SK-N-SH treated with all-trans-retinoic acid at 6 μM for 48 hours (cell line): ENCODE results near the gene MRPL28.

ENCODE experiments used
- ATAC-seq: fragments of 200-7000 bp; cut with Tn5 transposase; 3 replicates; pipeline ENCODE4 v1.9.1; 2020; ENCODE audit warnings: mild to moderate bottlenecking, moderate library complexity
- ARNTL ChIP-seq: fragments of 450-650 bp; formaldehyde crosslinking; IDR thresholded peaks from 2 replicates; pipeline ENCODE4 v1.5.0; 2020; ENCODE audit warnings: low read depth, mild to moderate bottlenecking, moderate library complexity, borderline replicate concordance
- CSDC2 ChIP-seq: fragments of 250-450 bp; sonication (Bioruptor Pico); IDR thresholded peaks from 2 replicates; pipeline ENCODE4 v1.5.0; 2020; ENCODE audit warnings: mild to moderate bottlenecking, moderate library complexity
- ESRRG ChIP-seq: fragments of 250-450 bp; sonication (Bioruptor Pico); IDR thresholded peaks from 2 replicates; pipeline ENCODE4 v1.6.1; 2021; ENCODE audit warnings: mild to moderate bottlenecking
- OSR1 ChIP-seq: fragments of 250-450 bp; sonication (Bioruptor Pico); IDR thresholded peaks from 2 replicates; pipeline ENCODE4 v1.8.0; 2022; ENCODE audit warnings: moderate library complexity, mild to moderate bottlenecking, inconsistent platforms
- PPARA ChIP-seq: fragments of 250-450 bp; sonication (Bioruptor Pico); IDR thresholded peaks from 2 replicates; pipeline ENCODE4 v1.5.0; 2020; ENCODE audit warnings: mild to moderate bottlenecking, borderline replicate concordance
- RARB ChIP-seq: fragments of 250-450 bp; sonication (Bioruptor Pico); IDR thresholded peaks from 2 replicates; pipeline ENCODE4 v1.8.0; 2021; ENCODE audit warnings: mild to moderate bottlenecking, moderate library complexity
- TCF4 ChIP-seq: fragments of 250-450 bp; sonication (Bioruptor Pico); IDR thresholded peaks from 2 replicates; pipeline ENCODE4 v1.8.0; 2021; ENCODE audit warnings: mild to moderate bottlenecking, moderate library complexity, borderline replicate concordance
- TOX ChIP-seq: fragments of 250-450 bp; sonication (Bioruptor Pico); IDR thresholded peaks from 2 replicates; pipeline ENCODE4 v1.8.0; 2021; ENCODE audit warnings: mild to moderate bottlenecking, moderate library complexity, borderline replicate concordance
- ZFP30 ChIP-seq: fragments of 450-650 bp; formaldehyde crosslinking; IDR thresholded peaks from 2 replicates; pipeline ENCODE4 v1.5.0; 2022; ENCODE audit warnings: mild to moderate bottlenecking, moderate library complexity
- ZNF565 ChIP-seq: fragments of 450-650 bp; formaldehyde crosslinking; conservative IDR thresholded peaks from 2 replicates; pipeline ENCODE4 v1.5.0; 2020; ENCODE audit warnings: low read depth, mild to moderate bottlenecking, moderate library complexity
- ZNF8 ChIP-seq: fragments of 450-650 bp; formaldehyde crosslinking; IDR thresholded peaks from 2 replicates; pipeline ENCODE4 v1.5.0; 2020; ENCODE audit warnings: mild to moderate bottlenecking, moderate library complexity
- TF ChIP-seq, protein P1 (sequence below): fragments of 250-450 bp; sonication (Bioruptor Pico); IDR thresholded peaks from 2 replicates; pipeline ENCODE4 v1.8.0; 2021; ENCODE audit warnings: low read depth, mild to moderate bottlenecking, moderate library complexity, borderline replicate concordance
- TF ChIP-seq, protein P2 (sequence below): fragments of 250-450 bp; sonication (Bioruptor Pico); IDR thresholded peaks from 2 replicates; pipeline ENCODE4 v1.5.1; 2020; ENCODE audit warnings: low read depth, mild to moderate bottlenecking, moderate library complexity
- TF ChIP-seq, protein P3 (sequence below): fragments of 250-450 bp; sonication (Bioruptor Pico); IDR thresholded peaks from 2 replicates; pipeline ENCODE4 v1.8.0; 2020; ENCODE audit warnings: mild to moderate bottlenecking, moderate library complexity, borderline replicate concordance
- TF ChIP-seq, protein P4 (sequence below): fragments of 250-450 bp; sonication (Bioruptor Pico); IDR thresholded peaks from 2 replicates; pipeline ENCODE4 v1.5.0; 2020; ENCODE audit warnings: mild to moderate bottlenecking, moderate library complexity

MRPL28 gene

DNA sequence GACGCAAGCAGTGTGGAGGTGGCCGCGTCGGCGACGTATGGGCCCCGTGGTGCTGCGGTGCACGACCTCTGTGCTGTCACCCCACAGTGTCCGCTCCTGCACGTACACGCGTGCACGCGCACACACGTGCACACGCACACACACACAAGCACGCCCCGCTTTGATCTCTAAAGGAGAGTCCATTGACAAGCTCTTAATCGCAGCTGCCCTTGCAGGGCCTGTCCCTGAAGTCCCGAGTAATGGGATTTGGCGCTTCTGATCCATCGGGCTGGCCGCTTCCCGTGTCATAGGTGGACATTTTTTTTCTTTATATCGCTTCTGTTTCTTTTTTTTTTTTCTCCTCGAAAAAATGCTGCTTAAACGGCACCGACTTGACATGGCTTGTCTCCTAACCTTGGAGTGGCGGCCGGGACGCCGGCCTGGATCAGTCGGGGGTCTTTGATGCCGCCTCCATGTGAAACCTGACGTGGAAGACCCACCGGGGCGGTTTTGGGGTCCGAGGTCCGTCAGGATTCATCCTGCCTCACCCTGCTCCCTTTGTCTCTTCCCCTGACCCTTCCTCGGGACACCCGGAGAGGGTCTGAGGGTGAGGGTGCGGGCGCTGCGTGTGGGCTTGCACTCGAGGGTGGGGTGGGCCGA lies 9.5 kb downstream of the MRPL28 start (continued):
- TF ChIP-seq, protein P1, sequence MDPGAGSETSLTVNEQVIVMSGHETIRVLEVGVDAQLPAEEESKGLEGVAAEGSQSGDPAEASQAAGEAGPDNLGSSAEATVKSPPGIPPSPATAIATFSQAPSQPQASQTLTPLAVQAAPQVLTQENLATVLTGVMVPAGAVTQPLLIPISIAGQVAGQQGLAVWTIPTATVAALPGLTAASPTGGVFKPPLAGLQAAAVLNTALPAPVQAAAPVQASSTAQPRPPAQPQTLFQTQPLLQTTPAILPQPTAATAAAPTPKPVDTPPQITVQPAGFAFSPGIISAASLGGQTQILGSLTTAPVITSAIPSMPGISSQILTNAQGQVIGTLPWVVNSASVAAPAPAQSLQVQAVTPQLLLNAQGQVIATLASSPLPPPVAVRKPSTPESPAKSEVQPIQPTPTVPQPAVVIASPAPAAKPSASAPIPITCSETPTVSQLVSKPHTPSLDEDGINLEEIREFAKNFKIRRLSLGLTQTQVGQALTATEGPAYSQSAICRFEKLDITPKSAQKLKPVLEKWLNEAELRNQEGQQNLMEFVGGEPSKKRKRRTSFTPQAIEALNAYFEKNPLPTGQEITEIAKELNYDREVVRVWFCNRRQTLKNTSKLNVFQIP (CRISPR knock-in tag), result no peak
- TF ChIP-seq ZNF8 (CRISPR knock-in tag), result no peak
- no peak for TF ChIP-seq ESRRG (CRISPR knock-in tag)

DNA sequence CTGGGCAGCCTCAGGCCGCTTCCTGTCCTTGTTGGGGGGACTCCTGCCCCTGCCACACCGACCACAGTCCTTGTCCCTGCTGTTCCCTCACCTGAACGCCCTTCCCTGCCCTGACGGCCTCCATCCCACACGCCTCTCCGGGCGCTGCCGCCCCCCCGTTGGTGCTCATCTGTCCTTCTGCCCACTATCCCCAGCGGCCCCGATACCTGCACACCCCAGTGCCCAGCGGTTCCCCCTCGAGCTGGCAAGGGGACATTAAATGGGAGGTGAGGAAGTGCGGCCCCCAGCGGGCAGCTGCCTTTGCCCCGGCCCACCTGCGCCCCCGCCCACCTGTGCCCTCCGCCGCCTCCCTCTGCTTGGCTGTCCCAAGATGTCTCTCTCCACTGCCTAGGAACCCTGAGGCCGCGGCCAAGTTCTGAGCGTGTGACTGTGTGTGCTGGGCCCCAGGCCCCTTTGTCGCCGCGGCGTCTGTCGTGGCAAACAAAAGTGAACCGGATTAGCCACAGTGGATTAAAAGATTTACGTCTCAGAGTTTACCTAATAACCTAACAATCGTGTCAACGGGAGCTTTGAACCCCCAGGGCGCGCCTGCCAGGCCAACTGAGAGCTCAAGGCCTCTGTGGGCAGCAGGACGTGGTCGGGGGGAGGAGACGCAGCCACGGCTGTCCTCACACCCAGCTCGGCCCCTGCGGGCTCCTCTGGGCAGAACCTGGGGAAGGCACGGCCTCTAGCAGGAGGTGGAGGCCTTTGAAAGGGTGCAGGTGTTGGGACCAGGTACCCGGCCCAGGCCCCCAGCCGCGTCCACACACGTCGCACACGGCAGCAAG lies 10.3 kb downstream of the MRPL28 start:
- no peak for ATAC-seq
- no peak for TF ChIP-seq RARB (CRISPR knock-in tag)
- no peak for TF ChIP-seq ZNF565 (CRISPR knock-in tag)
- TF ChIP-seq, protein P2, sequence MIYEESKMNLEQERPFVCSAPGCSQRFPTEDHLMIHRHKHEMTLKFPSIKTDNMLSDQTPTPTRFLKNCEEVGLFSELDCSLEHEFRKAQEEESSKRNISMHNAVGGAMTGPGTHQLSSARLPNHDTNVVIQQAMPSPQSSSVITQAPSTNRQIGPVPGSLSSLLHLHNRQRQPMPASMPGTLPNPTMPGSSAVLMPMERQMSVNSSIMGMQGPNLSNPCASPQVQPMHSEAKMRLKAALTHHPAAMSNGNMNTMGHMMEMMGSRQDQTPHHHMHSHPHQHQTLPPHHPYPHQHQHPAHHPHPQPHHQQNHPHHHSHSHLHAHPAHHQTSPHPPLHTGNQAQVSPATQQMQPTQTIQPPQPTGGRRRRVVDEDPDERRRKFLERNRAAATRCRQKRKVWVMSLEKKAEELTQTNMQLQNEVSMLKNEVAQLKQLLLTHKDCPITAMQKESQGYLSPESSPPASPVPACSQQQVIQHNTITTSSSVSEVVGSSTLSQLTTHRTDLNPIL (CRISPR knock-in tag), result no peak

DNA sequence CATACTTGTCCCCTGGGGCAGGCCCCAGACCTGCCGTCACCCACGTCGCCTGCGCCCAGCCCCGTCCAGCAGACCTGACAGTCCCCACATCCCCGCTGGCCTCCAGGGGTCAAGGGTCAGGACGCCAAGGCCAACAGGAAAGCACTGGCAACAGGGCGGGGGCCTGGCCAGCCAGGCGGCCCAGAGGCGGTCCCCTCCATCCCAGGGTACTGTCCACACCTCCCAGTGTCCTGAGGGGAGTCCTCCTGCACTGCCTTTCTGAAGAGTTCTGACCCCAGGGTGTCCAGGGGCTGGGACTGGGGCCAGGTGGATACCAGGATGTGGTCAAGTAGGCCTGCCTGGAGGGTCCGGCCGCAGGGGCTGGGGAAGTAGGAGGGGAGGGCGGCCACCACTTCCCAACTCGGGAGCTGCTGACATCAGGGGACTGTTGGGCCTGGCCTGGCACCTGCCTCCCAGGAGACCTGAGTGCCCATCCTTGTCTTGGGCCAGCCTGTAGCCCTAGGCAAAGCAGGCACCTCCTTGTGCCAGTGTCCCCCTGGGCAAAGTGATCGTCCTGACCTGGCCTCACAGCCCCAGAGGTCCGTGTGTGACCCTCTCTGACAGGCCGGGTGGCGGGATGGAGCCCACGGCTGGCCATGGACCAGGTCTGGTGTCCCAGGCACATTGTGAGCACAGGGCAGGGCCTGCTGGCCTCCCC lies 11.1 kb downstream of the MRPL28 start:
- no peak for ATAC-seq
- TF ChIP-seq ZFP30 (CRISPR knock-in tag), result no peak

DNA sequence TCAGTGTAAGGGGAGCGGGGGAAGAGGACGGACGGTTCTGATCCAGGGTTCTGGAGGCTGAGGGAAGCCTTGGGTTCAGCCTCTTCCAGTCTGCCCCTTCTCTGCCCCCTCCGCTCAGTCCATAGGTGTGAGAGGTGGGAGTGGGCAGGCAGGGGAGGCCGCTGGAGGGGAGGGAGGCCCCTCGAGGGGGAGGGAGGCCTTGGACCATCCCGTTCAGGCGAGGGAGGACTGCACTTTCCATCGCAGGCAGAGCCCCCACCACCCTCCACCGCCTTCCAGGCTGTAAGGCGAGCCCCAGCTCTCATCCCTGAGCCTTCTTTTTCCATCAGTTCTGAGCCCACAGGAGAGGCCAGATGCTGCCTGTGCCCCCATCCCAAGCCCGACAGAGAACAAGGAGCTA lies 13.6 kb downstream of the MRPL28 start:
- no peak for TF ChIP-seq TCF4 (CRISPR knock-in tag)
- TF ChIP-seq, protein P1 (CRISPR knock-in tag), result no peak
- TF ChIP-seq RARB (CRISPR knock-in tag), result no peak
- ATAC-seq, result no peak

DNA sequence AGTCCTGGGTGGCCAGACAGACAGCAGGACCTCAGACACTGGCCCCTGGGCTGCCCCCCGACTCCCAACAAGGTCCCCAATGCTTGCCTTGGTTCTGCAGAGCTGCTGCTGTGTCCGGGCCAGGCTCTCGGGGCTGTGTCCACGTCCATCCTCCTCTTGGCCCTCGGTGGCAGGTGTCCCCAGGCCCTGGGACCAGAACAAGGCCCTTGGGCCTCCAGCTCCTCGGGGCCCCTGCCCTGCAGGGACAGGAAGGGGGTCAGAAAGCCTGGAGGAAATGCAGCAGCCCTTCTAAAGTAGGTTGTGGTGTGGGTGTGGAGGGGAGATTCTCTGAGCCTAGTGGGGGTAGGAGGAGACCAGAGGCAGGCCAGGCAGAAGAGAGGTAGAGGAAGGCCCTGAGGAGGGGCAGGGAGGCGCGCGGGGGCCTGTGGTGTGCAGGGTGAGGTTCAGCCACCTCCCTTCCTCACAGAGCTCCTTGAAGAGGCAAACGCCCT lies 15.3 kb downstream of the MRPL28 start:
- no peak for ATAC-seq
- TF ChIP-seq TCF4 (CRISPR knock-in tag) (no peak), ARNTL (CRISPR knock-in tag) (no peak), TOX (CRISPR knock-in tag) (no peak), PPARA (CRISPR knock-in tag) (no peak), CSDC2 (CRISPR knock-in tag) (no peak), ESRRG (CRISPR knock-in tag) (no peak), OSR1 (no peak)
- TF ChIP-seq, protein P3, sequence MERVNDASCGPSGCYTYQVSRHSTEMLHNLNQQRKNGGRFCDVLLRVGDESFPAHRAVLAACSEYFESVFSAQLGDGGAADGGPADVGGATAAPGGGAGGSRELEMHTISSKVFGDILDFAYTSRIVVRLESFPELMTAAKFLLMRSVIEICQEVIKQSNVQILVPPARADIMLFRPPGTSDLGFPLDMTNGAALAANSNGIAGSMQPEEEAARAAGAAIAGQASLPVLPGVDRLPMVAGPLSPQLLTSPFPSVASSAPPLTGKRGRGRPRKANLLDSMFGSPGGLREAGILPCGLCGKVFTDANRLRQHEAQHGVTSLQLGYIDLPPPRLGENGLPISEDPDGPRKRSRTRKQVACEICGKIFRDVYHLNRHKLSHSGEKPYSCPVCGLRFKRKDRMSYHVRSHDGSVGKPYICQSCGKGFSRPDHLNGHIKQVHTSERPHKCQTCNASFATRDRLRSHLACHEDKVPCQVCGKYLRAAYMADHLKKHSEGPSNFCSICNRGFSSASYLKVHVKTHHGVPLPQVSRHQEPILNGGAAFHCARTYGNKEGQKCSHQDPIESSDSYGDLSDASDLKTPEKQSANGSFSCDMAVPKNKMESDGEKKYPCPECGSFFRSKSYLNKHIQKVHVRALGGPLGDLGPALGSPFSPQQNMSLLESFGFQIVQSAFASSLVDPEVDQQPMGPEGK (CRISPR knock-in tag), result no peak
- TF ChIP-seq, protein P4, sequence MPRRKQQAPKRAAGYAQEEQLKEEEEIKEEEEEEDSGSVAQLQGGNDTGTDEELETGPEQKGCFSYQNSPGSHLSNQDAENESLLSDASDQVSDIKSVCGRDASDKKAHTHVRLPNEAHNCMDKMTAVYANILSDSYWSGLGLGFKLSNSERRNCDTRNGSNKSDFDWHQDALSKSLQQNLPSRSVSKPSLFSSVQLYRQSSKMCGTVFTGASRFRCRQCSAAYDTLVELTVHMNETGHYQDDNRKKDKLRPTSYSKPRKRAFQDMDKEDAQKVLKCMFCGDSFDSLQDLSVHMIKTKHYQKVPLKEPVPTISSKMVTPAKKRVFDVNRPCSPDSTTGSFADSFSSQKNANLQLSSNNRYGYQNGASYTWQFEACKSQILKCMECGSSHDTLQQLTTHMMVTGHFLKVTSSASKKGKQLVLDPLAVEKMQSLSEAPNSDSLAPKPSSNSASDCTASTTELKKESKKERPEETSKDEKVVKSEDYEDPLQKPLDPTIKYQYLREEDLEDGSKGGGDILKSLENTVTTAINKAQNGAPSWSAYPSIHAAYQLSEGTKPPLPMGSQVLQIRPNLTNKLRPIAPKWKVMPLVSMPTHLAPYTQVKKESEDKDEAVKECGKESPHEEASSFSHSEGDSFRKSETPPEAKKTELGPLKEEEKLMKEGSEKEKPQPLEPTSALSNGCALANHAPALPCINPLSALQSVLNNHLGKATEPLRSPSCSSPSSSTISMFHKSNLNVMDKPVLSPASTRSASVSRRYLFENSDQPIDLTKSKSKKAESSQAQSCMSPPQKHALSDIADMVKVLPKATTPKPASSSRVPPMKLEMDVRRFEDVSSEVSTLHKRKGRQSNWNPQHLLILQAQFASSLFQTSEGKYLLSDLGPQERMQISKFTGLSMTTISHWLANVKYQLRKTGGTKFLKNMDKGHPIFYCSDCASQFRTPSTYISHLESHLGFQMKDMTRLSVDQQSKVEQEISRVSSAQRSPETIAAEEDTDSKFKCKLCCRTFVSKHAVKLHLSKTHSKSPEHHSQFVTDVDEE (CRISPR knock-in tag), result no peak
- TF ChIP-seq, protein P2 (CRISPR knock-in tag), result no peak
- TF ChIP-seq, all 23 proteins: peak for 0
